SKM-1 (cell line): Measurements from ENCODE around the gene NELFB.

Experiments
- DNase-seq: peaks from one replicate; lab custom pipeline; 2025; ENCODE audit not compliant: unreplicated experiment; lab: John Stamatoyannopoulos, UW

The NELFB gene

DNA sequence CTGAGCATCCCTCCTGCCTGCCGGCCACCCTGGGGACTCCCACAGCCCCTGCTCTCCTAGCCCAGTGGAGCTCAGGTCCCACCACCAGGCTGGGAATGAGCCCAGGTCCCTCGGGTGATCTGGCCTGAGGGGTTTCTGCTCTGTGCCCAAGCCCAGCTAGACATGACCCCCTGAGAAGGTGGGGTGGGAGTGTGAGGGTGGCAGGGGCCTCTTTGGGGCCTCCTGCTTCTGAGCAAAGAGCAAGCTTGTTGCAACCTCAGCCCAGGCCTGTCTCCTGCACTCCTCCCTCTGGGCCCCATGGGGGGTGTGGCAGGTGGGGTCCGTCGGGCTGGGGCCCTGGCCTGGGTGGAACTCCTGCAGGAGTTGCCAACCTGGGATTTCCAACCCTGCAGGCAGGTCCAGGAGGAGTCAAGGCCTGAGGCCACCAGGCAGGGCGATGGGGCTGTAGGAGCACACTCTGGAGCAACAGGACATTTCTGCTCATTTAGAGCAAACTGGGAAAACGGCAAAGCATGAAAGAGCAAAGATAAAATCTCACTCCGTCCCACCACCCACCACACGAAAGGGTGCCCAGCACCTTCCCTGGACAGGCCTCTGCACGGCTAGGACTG lies 58.3 kb downstream of the NELFB start:
- no peak for DNase-seq

GRCh38 chr9:137313956-137314560 lies 58.9 kb downstream of the NELFB start:
- no peak for DNase-seq

- no peak for DNase-seq
These were observed 59.7 kb downstream of the NELFB start for GRCh38 chr9:137314561-137315560.

DNA sequence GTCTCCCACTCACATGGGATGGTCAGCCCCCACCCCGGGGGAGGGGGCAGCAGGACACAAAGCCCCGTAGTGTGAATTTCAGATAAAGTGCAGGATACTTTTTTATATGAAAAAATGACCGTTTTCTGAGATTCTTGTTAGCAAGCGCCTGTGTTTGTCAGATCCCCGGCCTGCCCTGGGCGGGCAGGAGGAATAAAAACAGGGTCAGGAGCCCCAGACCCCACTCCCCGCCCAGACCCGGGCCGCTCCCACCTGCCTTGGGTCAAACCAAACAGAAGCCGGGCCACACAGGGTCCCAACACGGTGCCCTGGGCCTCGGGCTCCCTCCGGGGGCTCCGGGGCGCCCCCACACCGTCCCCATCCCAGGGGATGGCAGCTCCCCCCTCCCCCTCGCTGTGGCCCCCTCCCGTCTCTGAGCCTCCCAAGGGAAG lies 60.5 kb downstream of the NELFB start:
- no peak for DNase-seq

DNA sequence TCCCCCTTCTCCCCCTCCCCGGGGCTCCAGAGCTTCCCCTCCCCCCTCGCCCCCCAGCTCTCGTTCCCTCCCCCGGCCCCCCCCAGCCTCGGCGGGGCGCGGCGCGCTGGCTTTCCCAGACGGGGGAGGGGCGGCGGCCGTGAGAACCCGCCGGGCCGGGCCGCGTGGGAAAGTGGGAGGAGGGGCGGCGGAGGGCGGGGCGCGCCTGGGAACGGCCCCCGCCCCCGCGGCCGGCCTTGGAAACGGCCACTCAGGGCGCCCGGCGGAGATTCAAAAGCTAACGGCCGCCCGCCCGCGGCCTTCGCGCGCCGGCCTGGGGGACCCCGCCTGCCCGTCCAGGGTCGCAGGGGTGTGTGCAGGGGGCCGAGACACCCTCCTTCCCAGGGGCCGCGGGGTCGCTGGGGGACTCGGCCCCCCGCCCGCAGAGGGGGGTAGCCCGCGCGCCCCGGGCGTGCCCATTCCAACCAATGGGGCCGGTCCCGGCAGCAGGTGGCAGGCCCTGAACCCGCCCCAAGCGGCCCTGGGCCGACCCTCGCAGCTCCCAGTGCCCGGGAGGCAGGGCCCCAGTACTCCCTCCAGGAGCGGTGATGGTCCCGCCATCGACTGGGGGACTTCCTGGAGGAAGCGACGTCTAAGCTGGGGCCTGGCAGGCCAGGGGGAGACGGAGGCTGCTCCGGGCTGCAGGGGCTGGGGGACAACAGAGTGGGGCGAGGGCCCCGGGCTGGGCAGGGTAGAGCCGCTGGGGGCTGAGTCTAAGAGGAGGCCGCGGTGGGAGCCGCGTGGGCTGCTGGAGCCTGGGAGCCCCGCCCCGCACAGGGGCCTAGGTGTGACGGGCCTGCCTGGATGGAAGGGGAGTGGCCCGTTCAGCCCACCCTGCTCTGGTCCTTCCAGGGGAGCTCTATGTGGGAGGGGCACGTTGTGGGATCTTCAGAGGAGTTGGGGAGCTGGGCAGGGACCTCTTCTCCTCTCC lies 61.2 kb downstream of the NELFB start:
- DNase-seq: no peak

- DNase-seq: no peak
These were observed 62.0 kb downstream of the NELFB start for GRCh38 chr9:137317021-137317717.

DNA sequence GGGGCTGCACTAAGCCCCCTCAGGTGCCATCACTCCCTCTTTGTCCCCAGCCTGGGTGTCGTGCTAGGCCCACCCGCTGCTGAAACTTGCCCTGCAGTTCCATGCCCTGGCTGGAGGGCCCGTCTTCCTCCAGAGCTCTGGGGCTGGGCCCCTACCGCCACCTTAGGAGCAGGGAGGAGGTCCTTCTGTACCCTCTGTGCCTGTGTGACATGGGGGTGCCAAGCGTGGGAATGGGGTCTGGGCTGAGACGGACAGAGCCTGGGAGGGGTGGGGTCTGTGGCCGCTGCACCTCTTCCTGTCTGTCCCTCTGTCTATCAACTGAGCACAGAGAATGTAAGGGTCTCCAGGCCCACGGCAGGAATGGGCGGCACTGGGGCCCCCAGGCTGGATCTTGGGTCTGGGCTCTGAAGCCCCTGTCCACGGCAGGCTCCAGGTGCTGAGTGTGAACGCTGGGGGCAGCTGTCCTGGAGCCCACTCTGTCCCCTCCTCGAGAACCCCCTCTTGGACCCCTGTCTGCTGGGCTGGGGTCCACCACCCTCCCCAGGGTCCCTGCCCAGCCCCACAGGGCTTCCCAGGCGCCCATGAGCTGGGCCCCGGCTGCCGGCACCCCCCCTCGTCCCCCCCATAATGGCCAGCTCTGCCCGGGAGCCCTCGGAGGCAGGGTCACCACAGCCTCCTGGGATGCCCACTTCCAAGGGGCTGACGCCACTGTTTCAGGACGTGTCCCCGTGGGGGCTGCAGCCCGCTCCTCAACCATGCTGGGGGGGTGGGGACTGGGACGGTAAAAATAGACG lies 62.8 kb downstream of the NELFB start:
- DNase-seq: no peak

DNA sequence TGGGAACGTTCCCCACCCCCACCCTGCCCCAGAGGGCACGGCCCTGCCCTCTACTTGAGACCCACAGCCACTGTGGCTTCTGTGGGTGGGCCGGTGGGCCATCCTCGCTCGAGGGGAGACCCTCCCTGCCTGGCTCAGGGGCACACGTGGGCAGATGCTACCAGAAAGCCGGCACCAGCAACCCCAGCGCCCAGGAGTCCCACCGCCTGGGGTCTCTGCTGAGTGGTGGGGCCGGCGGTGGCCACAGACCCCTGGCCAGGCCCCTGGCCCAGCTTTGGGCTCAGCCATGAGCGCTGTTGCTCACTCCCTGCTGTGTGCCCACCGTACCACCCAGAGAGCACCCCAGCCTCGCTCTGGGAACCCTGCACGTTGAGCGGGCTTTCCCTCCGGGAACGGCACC lies 63.5 kb downstream of the NELFB start:
- no peak for DNase-seq

DNA sequence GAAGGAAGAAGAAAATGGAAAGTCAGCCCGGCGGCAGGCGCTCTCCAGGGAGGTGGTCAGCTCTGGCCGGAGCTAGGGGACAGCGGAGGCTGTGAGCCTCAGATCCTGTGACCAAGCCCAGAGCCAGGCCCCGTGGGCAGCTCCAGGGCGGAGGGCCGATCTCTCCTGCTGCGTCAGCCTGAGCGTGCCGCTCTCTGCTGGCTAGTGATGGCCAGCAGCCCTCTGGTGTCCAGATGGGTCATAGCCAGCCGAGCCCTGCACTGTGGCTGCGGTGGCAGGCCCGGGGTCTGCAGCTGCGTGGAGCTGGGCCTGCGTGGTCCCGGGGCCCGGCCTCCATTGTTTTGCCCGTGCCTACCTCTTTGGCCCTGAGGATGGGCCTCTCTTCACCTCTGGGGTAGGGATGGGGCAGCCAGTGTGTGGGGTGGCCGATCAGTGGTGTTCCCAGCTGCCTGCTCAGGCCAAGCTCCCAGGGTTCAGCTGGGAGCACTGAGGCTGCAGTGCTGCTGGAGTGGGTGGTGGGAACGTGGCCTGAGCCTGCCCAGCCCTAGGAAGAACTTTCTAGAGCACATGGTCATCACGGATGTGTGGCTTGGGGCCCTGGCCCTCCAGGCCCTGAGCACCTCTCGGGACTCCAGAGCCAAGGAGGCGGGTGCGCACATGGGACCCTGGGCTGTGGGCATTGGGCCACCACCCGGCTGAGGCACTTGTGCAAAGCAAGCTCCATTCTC lies 64.0 kb downstream of the NELFB start:
- no peak for DNase-seq

- DNase-seq: no peak
These were observed 64.8 kb downstream of the NELFB start for GRCh38 chr9:137319739-137320551.

DNA sequence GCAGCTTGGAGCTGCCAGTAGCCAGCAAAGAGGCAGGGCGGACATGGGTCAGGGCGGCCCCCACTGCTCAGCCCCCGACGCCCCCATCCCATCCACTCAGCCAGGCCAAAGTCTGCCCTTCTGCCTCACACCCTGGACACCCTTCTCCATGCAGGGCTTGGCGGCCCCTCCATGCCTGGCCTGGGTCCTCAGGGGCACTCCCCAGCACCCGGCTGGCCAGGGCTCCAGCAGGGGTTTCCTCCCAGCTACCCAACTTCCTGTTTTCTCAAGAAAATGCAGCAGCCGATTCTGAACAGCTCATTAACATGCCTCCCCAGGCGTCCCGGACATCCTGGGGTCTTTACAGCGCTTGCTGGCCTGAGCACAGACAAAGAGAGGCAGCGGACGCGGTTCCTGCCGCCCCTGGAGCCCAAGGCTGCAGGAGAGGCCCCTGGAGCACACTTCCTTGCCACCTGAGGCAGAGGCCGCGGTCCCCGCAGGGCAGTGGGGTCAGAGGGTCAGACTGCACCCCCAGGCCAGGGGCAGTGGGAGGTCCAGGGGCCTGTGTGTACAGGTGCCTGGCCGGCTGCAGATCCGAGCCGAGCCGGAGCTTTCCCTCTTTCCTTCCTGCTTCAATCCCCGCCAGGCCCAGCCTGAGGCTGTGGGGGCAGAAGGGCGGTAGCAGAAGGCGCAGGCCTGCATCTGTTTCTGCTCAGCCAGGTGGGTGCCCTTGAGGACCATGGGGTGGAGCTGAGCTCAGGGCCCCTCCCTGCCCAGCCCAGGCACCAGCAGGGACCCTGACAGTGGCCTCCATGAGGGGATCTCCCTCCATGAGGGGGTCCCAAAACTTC lies 65.6 kb downstream of the NELFB start:
- DNase-seq: peak; percentile 32

- DNase-seq: no peak
These were observed 66.7 kb downstream of the NELFB start for GRCh38 chr9:137321726-137322361.
